Measurements from ENCODE around the gene ADAMTS3. TPM values are rescaled to one million over a fixed set of nuclear protein-coding genes. Genes with fewer than 3 reads are reported as not detected.

ADAMTS3 gene
- total RNA-seq, 4 donors from 2014 or later: 0.18 to 0.41 (median 0.23) TPM; not detected in 1

GRCh38 chr4:72280252-72280651, 288.8 kb downstream of the ADAMTS3 start:
- Histone ChIP-seq H3K27ac (no peak overlapping the region), H3K27me3 (no peaks in the 10 kb centered on the region), H3K36me3 (no peaks in the 10 kb centered on the region), H3K4me3 (no peak overlapping the region), H3K9me3 (no peaks in the 10 kb centered on the region), H3K4me1 (no peaks in the 10 kb centered on the region)
- in situ Hi-C loops (cut with MboI; ENCODE audit: low sequenced_read_pairs in 4 of 4) (no loop called here), intact Hi-C loops (cut with DNase I; ENCODE audit: low total_unique reads) (no loop called here)
- no peak for DNase-seq
- TF ChIP-seq, protein P1, sequence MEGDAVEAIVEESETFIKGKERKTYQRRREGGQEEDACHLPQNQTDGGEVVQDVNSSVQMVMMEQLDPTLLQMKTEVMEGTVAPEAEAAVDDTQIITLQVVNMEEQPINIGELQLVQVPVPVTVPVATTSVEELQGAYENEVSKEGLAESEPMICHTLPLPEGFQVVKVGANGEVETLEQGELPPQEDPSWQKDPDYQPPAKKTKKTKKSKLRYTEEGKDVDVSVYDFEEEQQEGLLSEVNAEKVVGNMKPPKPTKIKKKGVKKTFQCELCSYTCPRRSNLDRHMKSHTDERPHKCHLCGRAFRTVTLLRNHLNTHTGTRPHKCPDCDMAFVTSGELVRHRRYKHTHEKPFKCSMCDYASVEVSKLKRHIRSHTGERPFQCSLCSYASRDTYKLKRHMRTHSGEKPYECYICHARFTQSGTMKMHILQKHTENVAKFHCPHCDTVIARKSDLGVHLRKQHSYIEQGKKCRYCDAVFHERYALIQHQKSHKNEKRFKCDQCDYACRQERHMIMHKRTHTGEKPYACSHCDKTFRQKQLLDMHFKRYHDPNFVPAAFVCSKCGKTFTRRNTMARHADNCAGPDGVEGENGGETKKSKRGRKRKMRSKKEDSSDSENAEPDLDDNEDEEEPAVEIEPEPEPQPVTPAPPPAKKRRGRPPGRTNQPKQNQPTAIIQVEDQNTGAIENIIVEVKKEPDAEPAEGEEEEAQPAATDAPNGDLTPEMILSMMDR (IDR thresholded peaks at IDR 0.05 in 4 of 5, conservative IDR thresholded peaks at IDR 0.05 in 1 of 5): no peak
- TF ChIP-seq POLR2A (IDR thresholded peaks at IDR 0.05): no peak
- ATAC-seq: no peak

GRCh38 chr4:72275381-72275780, 293.6 kb downstream of the ADAMTS3 start:
- Histone ChIP-seq H3K36me3 (no peaks in the 10 kb centered on the region), H3K27ac (no peak overlapping the region), H3K4me1 (no peaks in the 10 kb centered on the region), H3K9me3 (no peaks in the 10 kb centered on the region), H3K4me3 (no peak overlapping the region), H3K27me3 (no peaks in the 10 kb centered on the region)
- no peak for TF ChIP-seq POLR2A (IDR thresholded peaks at IDR 0.05)
- TF ChIP-seq, protein P1 (IDR thresholded peaks at IDR 0.05 in 4 of 5, conservative IDR thresholded peaks at IDR 0.05 in 1 of 5): no peak
- intact Hi-C loops (cut with DNase I; ENCODE audit: low total_unique reads): no loop called here
- in situ Hi-C loops (cut with MboI; ENCODE audit: low sequenced_read_pairs in 4 of 4): no loop called here
- ATAC-seq (no peak), DNase-seq (no peak)

GRCh38 chr4:72274251-72274650, 294.8 kb downstream of the ADAMTS3 start:
- no peak for TF ChIP-seq POLR2A (IDR thresholded peaks at IDR 0.05)
- intact Hi-C loops (cut with DNase I; ENCODE audit: low total_unique reads) (no loop called here), in situ Hi-C loops (cut with MboI; ENCODE audit: low sequenced_read_pairs in 4 of 4) (no loop called here)

GRCh38 chr4:72255269-72255668, 313.8 kb downstream of the ADAMTS3 start:
- ATAC-seq: no peak

More at GRCh38 chr4:72274251-72274650, 294.8 kb downstream of the ADAMTS3 start:
- no peak for ATAC-seq
- H3K27ac ChIP-seq: no peak overlapping the region
- no peaks in the 10 kb centered on the region for H3K36me3 ChIP-seq
- H3K4me3 ChIP-seq: no peak overlapping the region
- H3K9me3 ChIP-seq: no peaks in the 10 kb centered on the region
- no peaks in the 10 kb centered on the region for H3K27me3 ChIP-seq
- DNase-seq: no peak
- no peaks in the 10 kb centered on the region for H3K4me1 ChIP-seq

GRCh38 chr4:72243641-72244040, 325.4 kb downstream of the ADAMTS3 start:
- intact Hi-C loops (cut with DNase I; ENCODE audit: low total_unique reads) (no loop called here), in situ Hi-C loops (cut with MboI; ENCODE audit: low sequenced_read_pairs in 4 of 4) (no loop called here)
- Histone ChIP-seq H3K27me3 (no peaks in the 10 kb centered on the region), H3K4me3 (no peak overlapping the region), H3K4me1 (no peaks in the 10 kb centered on the region), H3K36me3 (no peaks in the 10 kb centered on the region), H3K27ac (no peak overlapping the region), H3K9me3 (no peaks in the 10 kb centered on the region)
- no peak for DNase-seq
- no peak for ATAC-seq
- TF ChIP-seq, protein P1 (IDR thresholded peaks at IDR 0.05 in 4 of 5, conservative IDR thresholded peaks at IDR 0.05 in 1 of 5): no peak
- no peak for TF ChIP-seq POLR2A (IDR thresholded peaks at IDR 0.05)

More at GRCh38 chr4:72255269-72255668, 313.8 kb downstream of the ADAMTS3 start:
- no peaks in the 10 kb centered on the region for H3K27me3 ChIP-seq
- intact Hi-C loops (cut with DNase I; ENCODE audit: low total_unique reads) (no loop called here), in situ Hi-C loops (cut with MboI; ENCODE audit: low sequenced_read_pairs in 4 of 4) (no loop called here)
- H3K4me3 ChIP-seq: no peak overlapping the region
- H3K9me3 ChIP-seq: no peaks in the 10 kb centered on the region
- no peak for TF ChIP-seq POLR2A (IDR thresholded peaks at IDR 0.05)
- TF ChIP-seq, protein P1 (IDR thresholded peaks at IDR 0.05 in 4 of 5, conservative IDR thresholded peaks at IDR 0.05 in 1 of 5): no peak
- DNase-seq: no peak
- no peaks in the 10 kb centered on the region for H3K36me3 ChIP-seq
- H3K4me1 ChIP-seq: no peaks in the 10 kb centered on the region
- H3K27ac ChIP-seq: no peak overlapping the region
